ENCODE results near the gene PSMC5.
"Not testable (repeated sequence)": the region's sequence is repeated elsewhere in the genome, so short reads cannot be mapped to it uniquely, and the experiment has no call there.

PSMC5 gene

GRCh38 chr17:63842173-63842539 is 14.9 kb downstream of the PSMC5 start:
- peak overlapping the region; percentile 85 for H3K4me3 ChIP-seq (ENCODE audit: low read depth, low read length)
- no peak for TF ChIP-seq CTCF (IDR thresholded peaks at IDR 0.05; ENCODE audit: low read depth, low read length, missing control alignments)
- DNase-seq (ENCODE audit: low read depth), result no peak
- in situ Hi-C loops (cut with HindIII; ENCODE audit: low sequenced_read_pairs), result no loop called here

DNA sequence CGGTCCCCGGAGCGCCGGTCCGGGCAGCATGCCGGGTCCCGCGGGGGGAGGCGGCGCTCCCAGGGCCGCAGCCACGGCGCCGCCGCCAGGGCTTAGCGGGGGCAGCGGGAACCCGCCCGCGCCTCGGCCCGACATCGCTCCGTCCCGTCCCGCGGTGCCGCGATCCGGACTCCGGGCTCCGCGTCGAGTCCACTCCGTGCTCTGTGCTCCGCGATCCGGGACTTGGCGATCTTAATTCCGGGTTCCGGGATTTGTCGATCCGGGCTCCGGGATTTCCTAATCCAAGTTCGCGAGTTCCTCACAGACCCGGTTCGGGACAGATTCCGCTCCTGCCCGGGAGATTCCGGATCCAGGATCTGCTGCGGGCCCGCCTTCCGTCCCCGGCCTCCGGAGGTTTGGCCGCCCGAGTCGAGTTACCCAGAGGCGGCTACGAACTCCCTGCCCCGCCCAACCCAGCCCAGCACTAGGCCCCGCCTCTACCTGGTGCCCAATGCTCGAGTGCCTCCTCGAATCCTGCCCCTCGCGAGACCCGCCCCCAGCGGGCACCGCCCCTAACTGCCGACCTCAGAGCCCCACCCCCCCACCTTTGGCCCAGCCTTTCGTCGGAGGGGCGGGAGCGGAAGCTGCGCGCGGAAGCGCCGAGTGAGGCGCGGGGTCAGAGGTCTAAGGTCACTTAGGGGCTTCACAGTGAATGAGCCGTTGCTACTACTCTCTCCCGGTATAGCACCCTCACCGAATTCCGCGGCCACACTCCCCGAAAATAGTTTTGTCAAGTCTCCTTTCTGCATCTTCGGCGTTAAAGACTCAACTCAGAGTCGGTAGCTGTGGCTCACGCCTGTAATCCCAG is 15.5 kb downstream of the PSMC5 start, which contains the start of gene SMARCD2:
TSS of gene SMARCD2 (minus strand) at position 146 of the 847 bp plus-strand sequence. CDS start at position 135, 11 bp downstream.
- peak; percentile 99 for DNase-seq (ENCODE audit: low read depth)
- TF ChIP-seq CTCF (IDR thresholded peaks at IDR 0.05; ENCODE audit: low read depth, low read length, missing control alignments), result no peak
- in situ Hi-C loops (cut with HindIII; ENCODE audit: low sequenced_read_pairs), result no loop called here
- H3K4me3 ChIP-seq (ENCODE audit: low read depth, low read length), result peak within 1 kb of the TSS; percentile 85

GRCh38 chr17:63843387-63843888 is 16.2 kb downstream of the PSMC5 start:
- DNase-seq (ENCODE audit: low read depth); in situ Hi-C loops (cut with HindIII; ENCODE audit: low sequenced_read_pairs): not testable (repeated sequence)
- peak overlapping the region; percentile 85 for H3K4me3 ChIP-seq (ENCODE audit: low read depth, low read length)

GRCh38 chr17:63843910-63844677 is 16.9 kb downstream of the PSMC5 start:
- no peak for TF ChIP-seq CTCF (IDR thresholded peaks at IDR 0.05; ENCODE audit: low read depth, low read length, missing control alignments)
- in situ Hi-C loops (cut with HindIII; ENCODE audit: low sequenced_read_pairs), result no loop called here
- no peak for DNase-seq (ENCODE audit: low read depth)
- no peak overlapping the region for H3K4me3 ChIP-seq (ENCODE audit: low read depth, low read length)

- TF ChIP-seq CTCF (IDR thresholded peaks at IDR 0.05; ENCODE audit: low read depth, low read length, missing control alignments), result no peak
- H3K4me3 ChIP-seq (ENCODE audit: low read depth, low read length), result no peak overlapping the region
- in situ Hi-C loops (cut with HindIII; ENCODE audit: low sequenced_read_pairs), result no loop called here
- no peak for DNase-seq (ENCODE audit: low read depth)
Observed at GRCh38 chr17:63845509-63845908, 18.3 kb downstream of the PSMC5 start.

DNA sequence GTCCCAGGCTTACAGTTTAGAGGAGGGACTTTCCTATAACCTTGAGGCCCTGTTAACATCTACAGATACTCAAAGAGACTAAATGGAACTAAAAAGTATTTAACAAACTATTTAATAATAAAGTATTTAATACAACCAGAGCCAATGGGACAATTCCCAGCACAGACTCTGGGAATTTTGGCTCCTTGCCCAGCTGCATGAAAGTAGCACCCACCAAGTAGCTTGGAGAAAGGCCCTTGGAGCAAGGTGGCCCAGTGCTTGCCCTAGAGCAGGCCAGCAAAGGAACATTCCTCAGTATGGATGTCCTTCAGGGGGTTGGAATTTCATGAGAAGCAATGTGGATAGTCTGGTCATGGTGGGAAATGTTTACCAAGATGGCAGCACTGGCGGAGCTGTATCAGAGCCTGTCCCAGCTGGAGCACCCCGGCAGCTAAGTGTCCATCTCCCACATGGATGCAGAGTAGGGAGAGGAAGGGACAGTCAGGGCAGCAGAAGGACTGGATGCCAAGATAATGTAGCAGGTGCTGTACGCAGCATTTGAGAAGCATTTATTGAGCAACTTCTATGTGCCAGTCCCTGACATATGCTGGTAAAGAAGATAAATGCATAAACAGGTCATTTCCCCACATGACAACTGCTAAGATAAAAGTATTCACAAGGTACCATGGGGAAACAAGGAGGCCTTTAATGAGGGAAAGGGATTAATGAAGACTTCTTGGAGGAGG is 20.5 kb downstream of the PSMC5 start:
- DNase-seq (ENCODE audit: low read depth), result no peak
- in situ Hi-C loops (cut with HindIII; ENCODE audit: low sequenced_read_pairs), result no loop called here
- no peak overlapping the region for H3K4me3 ChIP-seq (ENCODE audit: low read depth, low read length)
- TF ChIP-seq CTCF (IDR thresholded peaks at IDR 0.05; ENCODE audit: low read depth, low read length, missing control alignments), result no peak
